A673 (cell line): ENCODE measurements around the gene ADCY5. TPM values are rescaled to one million over a fixed set of nuclear protein-coding genes. Genes with fewer than 3 reads are reported as not detected.

Source experiments
- BruUV-seq: library from RNA; stranded (reverse); fragments of 400-500 nt; replicated peaks from 2 replicates; lab custom pipeline; 2021; lab: Mats Ljungman, UMichigan
- CTCF ChIA-PET: fragments of 300-600 bp; sonication (Branson Sonifier 250); formaldehyde crosslinking; loops from one replicate; lab custom pipeline; 2022; ENCODE audit warnings: antibody characterized with exemption; lab: Charles Lee
- POLR2A ChIA-PET: fragments of 300-600 bp; sonication (Branson Sonifier 250); formaldehyde crosslinking; loops from one replicate; lab custom pipeline; 2022; ENCODE audit warnings: antibody characterized with exemption; ENCODE audit not compliant: low non-redundant PET; lab: Charles Lee
- DNase-seq: peaks from one replicate; pipeline ENCODE4 v3.0.0-alpha.2; 2015; ENCODE audit warnings: low spot score
- H3K27ac ChIP-seq: fragments of 200-600 bp; sonication (generic); 2 replicates; pipeline ENCODE4 v1.5.1; 2016; ENCODE audit warnings: mixed run types, low read depth, mild to moderate bottlenecking, mixed read lengths, antibody characterized with exemption, low read length; ENCODE audit not compliant: poor library complexity, severe bottlenecking
- H3K27me3 ChIP-seq: fragments of 200-600 bp; sonication (generic); replicated peaks from 2 replicates; pipeline ENCODE4 v1.6.1; 2017; ENCODE audit warnings: mixed run types, low read depth, mild to moderate bottlenecking, mixed read lengths, antibody characterized with exemption, low read length; ENCODE audit not compliant: insufficient read depth, poor library complexity
- H3K36me3 ChIP-seq: fragments of 200-600 bp; sonication (generic); 2 replicates; pipeline ENCODE4 v1.6.1; 2016; ENCODE audit warnings: mixed run types, mild to moderate bottlenecking, mixed read lengths, antibody characterized with exemption, low read length; ENCODE audit not compliant: insufficient read depth, poor library complexity, severe bottlenecking
- H3K4me1 ChIP-seq: fragments of 200-600 bp; sonication (generic); 2 replicates; pipeline ENCODE4 v1.6.1; 2017; ENCODE audit warnings: mixed run types, mild to moderate bottlenecking, mixed read lengths, antibody characterized with exemption, low read length; ENCODE audit not compliant: insufficient read depth, poor library complexity, severe bottlenecking
- H3K4me3 ChIP-seq: fragments of 200-600 bp; sonication (generic); 2 replicates; pipeline ENCODE4 v1.5.1; 2016; ENCODE audit warnings: low read depth, mixed run types, mild to moderate bottlenecking, mixed read lengths, low read length; ENCODE audit not compliant: poor library complexity, severe bottlenecking
- H3K9me3 ChIP-seq: fragments of 200-600 bp; sonication (generic); 2 replicates; pipeline ENCODE4 v1.6.1; 2016; ENCODE audit warnings: mixed run types, low read depth, mild to moderate bottlenecking, mixed read lengths, antibody characterized with exemption, low read length; ENCODE audit not compliant: poor library complexity, severe bottlenecking
- CTCF ChIP-seq: fragments of 300-800, 200-600 bp; sonication (generic); conservative IDR thresholded peaks from 2 replicates; pipeline ENCODE4 v1.5.1; 2017; ENCODE audit warnings: low read depth, mild to moderate bottlenecking, antibody characterized with exemption, low read length, moderate library complexity, mixed read lengths
- EZH2 ChIP-seq: fragments of 200-600 bp; sonication (generic); IDR thresholded peaks from 2 replicates; pipeline ENCODE4 v1.6.1; 2017; ENCODE audit warnings: borderline replicate concordance, low read depth, mild to moderate bottlenecking, mixed read lengths, antibody characterized with exemption, low read length; ENCODE audit not compliant: poor library complexity, severe bottlenecking
- intact Hi-C: fragments of 100-400 bp; cut with micrococcal nuclease; formaldehyde crosslinking; loops from one replicate; pipeline ENCODE4 v1.10.0; 2022; ENCODE audit not compliant: unreplicated experiment
- total RNA-seq: library from RNA; stranded (reverse); gene quantifications from 2 replicates; pipeline ENCODE4 v1.2.3, GENCODE V29; 2021

Gene ADCY5
- total RNA-seq, 1 experiment from 2014 or later = 0.21 TPM

GRCh38 chr3:123475786-123476185 lies 26.9 kb upstream of the ADCY5 start:
- Histone ChIP-seq H3K27me3 (no peaks in the 10 kb centered on the region), H3K4me1 (no peaks in the 10 kb centered on the region), H3K27ac (no peak overlapping the region), H3K36me3 (no peaks in the 10 kb centered on the region), H3K4me3 (no peak overlapping the region), H3K9me3 (no peaks in the 10 kb centered on the region)
- TF ChIP-seq CTCF (no peak), EZH2 (no peak)
- intact Hi-C loops = no loop called here
- ChIA-PET POLR2A (no interaction called here), CTCF (no interaction called here)
- DNase-seq = no peak
- no TSS peak for BruUV-seq

GRCh38 chr3:123471106-123471505 lies 22.2 kb upstream of the ADCY5 start:
- ChIA-PET CTCF (no interaction called here), POLR2A (no interaction called here)
- H3K36me3 ChIP-seq = no peaks in the 10 kb centered on the region
- no peaks in the 10 kb centered on the region for H3K4me1 ChIP-seq
- H3K27ac ChIP-seq = no peak overlapping the region
- no peaks in the 10 kb centered on the region for H3K27me3 ChIP-seq
- no peaks in the 10 kb centered on the region for H3K9me3 ChIP-seq
- no TSS peak for BruUV-seq
- no peak overlapping the region for H3K4me3 ChIP-seq
- intact Hi-C loops = no loop called here
- DNase-seq = no peak
- TF ChIP-seq CTCF (no peak), EZH2 (no peak)

- Histone ChIP-seq H3K9me3 (no peaks in the 10 kb centered on the region), H3K36me3 (no peaks in the 10 kb centered on the region), H3K27me3 (no peaks in the 10 kb centered on the region), H3K4me3 (no peak overlapping the region), H3K27ac (no peak overlapping the region), H3K4me1 (no peaks in the 10 kb centered on the region)
- POLR2A ChIA-PET = interaction anchor here (0.8 kb wide), 1 partner anchor 99 kb away, joined by 3 read pairs; no protein-coding TSS in a partner anchor
- no peak for DNase-seq
- CTCF ChIA-PET = no interaction called here
- intact Hi-C loops = no loop called here
- no peak for TF ChIP-seq CTCF
- no peak for TF ChIP-seq EZH2
- no TSS peak for BruUV-seq
These were observed 20.6 kb upstream of the ADCY5 start for GRCh38 chr3:123469323-123469995.
